WTC11 (cell line): Measurements from ENCODE around the gene ELMOD1. TPM values are rescaled to one million over a fixed set of nuclear protein-coding genes. Genes with fewer than 3 reads are reported as not detected.

Experiments used
- ATAC-seq: fragments of 200-7000 bp; cut with Tn5 transposase; 2 replicates; pipeline ENCODE4 v1.10.0; 2021; ENCODE audit warnings: mild to moderate bottlenecking, moderate library complexity
- CTCF ChIA-PET: fragments of 300-600 bp; sonication (Branson Sonifier 250); formaldehyde crosslinking; loops from one replicate; lab custom pipeline; 2021; ENCODE audit warnings: antibody characterized with exemption; lab: Charles Lee
- POLR2A ChIA-PET: fragments of 350-600 bp; sonication (Branson Sonifier 250); formaldehyde crosslinking; loops from one replicate; lab custom pipeline; 2021; ENCODE audit warnings: antibody characterized with exemption; lab: Charles Lee
- DNase-seq: peaks from one replicate; pipeline ENCODE4 v3.0.0; 2021; ENCODE audit warnings: low spot score
- H3K27ac Mint-ChIP-seq: 2 replicates; pipeline ENCODE4 v1.8.0; 2021; ENCODE audit warnings: mixed read lengths
- H3K27me3 Mint-ChIP-seq: 2 replicates; pipeline ENCODE4 v1.8.0; 2021; ENCODE audit warnings: low read depth, mild to moderate bottlenecking, moderate library complexity, mixed read lengths
- H3K36me3 Mint-ChIP-seq: 2 replicates; pipeline ENCODE4 v1.8.0; 2021; ENCODE audit warnings: mixed read lengths
- H3K4me1 Mint-ChIP-seq: 2 replicates; pipeline ENCODE4 v1.8.0; 2022; ENCODE audit warnings: mixed read lengths
- H3K4me3 Mint-ChIP-seq: 2 replicates; pipeline ENCODE4 v1.8.0; 2021; ENCODE audit warnings: mild to moderate bottlenecking, moderate library complexity, mixed read lengths
- H3K9me3 Mint-ChIP-seq: 2 replicates; pipeline ENCODE4 v1.8.0; 2021; ENCODE audit warnings: mixed read lengths
- ESRRA ChIP-seq: sonication (generic); formaldehyde crosslinking; IDR thresholded peaks from 2 replicates; pipeline ENCODE4 v1.8.1; 2022; ENCODE audit warnings: mild to moderate bottlenecking, missing genetic modification reagents, borderline replicate concordance
- HMGA2 ChIP-seq: fragments of 250-450 bp; sonication (Bioruptor Pico); IDR thresholded peaks from 2 replicates; pipeline ENCODE4 v1.4.0; 2021; ENCODE audit warnings: mild to moderate bottlenecking, moderate library complexity
- KAT7 ChIP-seq: sonication (generic); formaldehyde crosslinking; IDR thresholded peaks from 2 replicates; pipeline ENCODE4 v1.8.1; 2023; ENCODE audit warnings: missing genetic modification reagents, mild to moderate bottlenecking, borderline replicate concordance
- SMAD4 ChIP-seq: sonication (generic); formaldehyde crosslinking; IDR thresholded peaks from 2 replicates; pipeline ENCODE4 v1.8.0; 2022; ENCODE audit warnings: mild to moderate bottlenecking, missing genetic modification reagents
- TEAD4 ChIP-seq: sonication (generic); formaldehyde crosslinking; IDR thresholded peaks from 2 replicates; pipeline ENCODE4 v1.8.0; 2022; ENCODE audit warnings: mild to moderate bottlenecking, missing genetic modification reagents
- TP53 ChIP-seq: sonication (generic); formaldehyde crosslinking; IDR thresholded peaks from 2 replicates; pipeline ENCODE4 v1.8.1; 2023; ENCODE audit warnings: mild to moderate bottlenecking, missing genetic modification reagents
- ZBTB21 ChIP-seq: sonication (generic); formaldehyde crosslinking; IDR thresholded peaks from 2 replicates; pipeline ENCODE4 v1.8.1; 2023; ENCODE audit warnings: mild to moderate bottlenecking, missing genetic modification reagents, borderline replicate concordance
- ZNF396 ChIP-seq: fragments of 250-450 bp; sonication (Bioruptor Pico); IDR thresholded peaks from 2 replicates; pipeline ENCODE4 v1.8.0; 2021; ENCODE audit warnings: mild to moderate bottlenecking, moderate library complexity, borderline replicate concordance
- ZNF416 ChIP-seq: fragments of 250-450 bp; sonication (Bioruptor Pico); IDR thresholded peaks from 2 replicates; pipeline ENCODE4 v1.9.0; 2021; ENCODE audit warnings: mild to moderate bottlenecking, inconsistent platforms
- total RNA-seq: library from RNA; stranded (reverse); gene quantifications from 3 replicates; pipeline ENCODE4 v1.2.3, GENCODE V29; 2021
- TF ChIP-seq, protein P1 (sequence below): fragments of 250-450 bp; sonication (Bioruptor Pico); conservative IDR thresholded peaks from 2 replicates; pipeline ENCODE4 v1.9.0; 2021; ENCODE audit warnings: mild to moderate bottlenecking
- TF ChIP-seq, protein P2 (sequence below): sonication (generic); formaldehyde crosslinking; IDR thresholded peaks from 2 replicates; pipeline ENCODE4 v1.8.1; 2022; ENCODE audit warnings: missing genetic modification reagents, borderline replicate concordance
- TF ChIP-seq, protein P3 (sequence below): fragments of 250-450 bp; sonication (Bioruptor Pico); IDR thresholded peaks from 2 replicates; pipeline ENCODE4 v1.9.0; 2021; ENCODE audit warnings: moderate library complexity, mild to moderate bottlenecking, inconsistent platforms, borderline replicate concordance
- TF ChIP-seq, protein P4 (sequence below): sonication (generic); formaldehyde crosslinking; IDR thresholded peaks from 2 replicates; pipeline ENCODE4 v1.8.0; 2023; ENCODE audit warnings: missing genetic modification reagents, mild to moderate bottlenecking, borderline replicate concordance
- TF ChIP-seq, protein P5 (sequence below): sonication (generic); formaldehyde crosslinking; IDR thresholded peaks from 2 replicates; pipeline ENCODE4 v1.8.1; 2022; ENCODE audit warnings: low read depth, mild to moderate bottlenecking, moderate library complexity, missing genetic modification reagents, borderline replicate concordance
- TF ChIP-seq, protein P6 (sequence below): sonication (generic); formaldehyde crosslinking; IDR thresholded peaks from 2 replicates; pipeline ENCODE4 v1.8.0; 2023; ENCODE audit warnings: missing genetic modification reagents

Gene ELMOD1
- total RNA-seq, 1 experiment from 2014 or later: 2.3 TPM

DNA sequence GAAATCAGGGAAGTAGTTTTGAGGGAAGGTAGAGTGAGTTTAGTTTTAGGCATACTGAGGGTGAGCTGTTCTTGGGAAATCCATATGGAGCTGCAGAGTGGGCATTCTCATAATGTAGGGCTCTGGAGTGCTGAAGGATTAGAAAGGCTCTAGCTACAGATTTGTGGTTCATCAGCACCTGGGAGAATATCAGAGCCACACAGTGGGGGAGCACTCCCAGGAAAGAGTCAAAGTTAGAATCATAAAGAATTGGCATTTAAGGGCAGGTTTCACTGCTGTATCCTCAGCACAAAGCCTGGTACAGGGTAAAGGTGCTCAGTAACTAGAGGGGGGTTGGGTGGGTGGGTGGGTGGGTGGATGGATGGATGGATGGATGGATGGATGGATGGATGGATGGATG lies 68.4 kb downstream of the ELMOD1 start:
- ATAC-seq (peak; percentile 70), DNase-seq (no peak)
- TF ChIP-seq ZBTB21 (CRISPR knock-in tag): no peak
- TF ChIP-seq TEAD4 (CRISPR knock-in tag): no peak
- no peak for TF ChIP-seq KAT7 (CRISPR knock-in tag)
- TF ChIP-seq, protein P1, sequence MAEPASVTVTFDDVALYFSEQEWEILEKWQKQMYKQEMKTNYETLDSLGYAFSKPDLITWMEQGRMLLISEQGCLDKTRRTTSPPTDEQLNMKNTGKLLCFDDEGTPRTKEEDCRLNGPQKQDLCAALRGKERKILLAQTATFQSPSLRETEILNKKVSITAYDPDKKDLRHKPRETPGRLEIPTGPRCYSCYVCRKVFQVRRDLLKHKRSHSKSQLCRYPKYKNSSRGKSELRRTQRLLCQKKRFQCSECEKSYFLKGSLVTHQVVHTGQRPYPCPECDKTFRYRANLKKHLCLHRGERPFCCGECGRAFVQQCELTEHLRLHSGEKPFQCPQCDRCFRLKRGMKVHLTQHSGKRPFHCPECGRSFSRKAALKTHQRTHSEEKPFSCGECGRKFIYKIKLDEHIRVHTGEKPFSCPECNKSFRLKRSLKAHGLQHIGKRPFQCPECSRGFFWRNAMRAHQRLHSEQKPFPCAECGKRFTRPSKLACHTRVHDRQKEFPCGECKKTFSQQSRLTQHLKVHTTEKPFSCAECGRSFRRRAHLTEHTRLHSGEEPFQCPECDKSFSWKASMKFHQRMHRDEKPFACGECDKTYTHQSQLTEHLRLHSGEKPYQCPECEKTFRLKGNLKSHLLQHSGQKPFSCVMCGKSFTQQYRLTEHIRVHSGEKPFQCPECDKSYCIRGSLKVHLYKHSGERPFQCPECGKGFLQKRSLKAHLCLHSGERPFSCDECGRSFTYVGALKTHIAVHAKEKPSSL (CRISPR knock-in tag): no peak
- TF ChIP-seq, protein P2, sequence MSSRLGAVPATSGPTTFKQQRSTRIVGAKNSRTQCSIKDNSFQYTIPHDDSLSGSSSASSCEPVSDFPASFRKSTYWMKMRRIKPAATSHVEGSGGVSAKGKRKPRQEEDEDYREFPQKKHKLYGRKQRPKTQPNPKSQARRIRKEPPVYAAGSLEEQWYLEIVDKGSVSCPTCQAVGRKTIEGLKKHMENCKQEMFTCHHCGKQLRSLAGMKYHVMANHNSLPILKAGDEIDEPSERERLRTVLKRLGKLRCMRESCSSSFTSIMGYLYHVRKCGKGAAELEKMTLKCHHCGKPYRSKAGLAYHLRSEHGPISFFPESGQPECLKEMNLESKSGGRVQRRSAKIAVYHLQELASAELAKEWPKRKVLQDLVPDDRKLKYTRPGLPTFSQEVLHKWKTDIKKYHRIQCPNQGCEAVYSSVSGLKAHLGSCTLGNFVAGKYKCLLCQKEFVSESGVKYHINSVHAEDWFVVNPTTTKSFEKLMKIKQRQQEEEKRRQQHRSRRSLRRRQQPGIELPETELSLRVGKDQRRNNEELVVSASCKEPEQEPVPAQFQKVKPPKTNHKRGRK (CRISPR knock-in tag): no peak
- no peak for TF ChIP-seq ZNF416 (CRISPR knock-in tag)
- TF ChIP-seq ESRRA (CRISPR knock-in tag): no peak
- TF ChIP-seq, protein P3, sequence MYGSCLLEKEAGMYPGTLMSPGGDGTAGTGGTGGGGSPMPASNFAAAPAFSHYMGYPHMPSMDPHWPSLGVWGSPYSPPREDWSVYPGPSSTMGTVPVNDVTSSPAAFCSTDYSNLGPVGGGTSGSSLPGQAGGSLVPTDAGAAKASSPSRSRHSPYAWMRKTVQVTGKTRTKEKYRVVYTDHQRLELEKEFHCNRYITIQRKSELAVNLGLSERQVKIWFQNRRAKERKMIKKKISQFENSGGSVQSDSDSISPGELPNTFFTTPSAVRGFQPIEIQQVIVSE: no peak
- TF ChIP-seq HMGA2 (CRISPR knock-in tag): no peak
- TF ChIP-seq, protein P4, sequence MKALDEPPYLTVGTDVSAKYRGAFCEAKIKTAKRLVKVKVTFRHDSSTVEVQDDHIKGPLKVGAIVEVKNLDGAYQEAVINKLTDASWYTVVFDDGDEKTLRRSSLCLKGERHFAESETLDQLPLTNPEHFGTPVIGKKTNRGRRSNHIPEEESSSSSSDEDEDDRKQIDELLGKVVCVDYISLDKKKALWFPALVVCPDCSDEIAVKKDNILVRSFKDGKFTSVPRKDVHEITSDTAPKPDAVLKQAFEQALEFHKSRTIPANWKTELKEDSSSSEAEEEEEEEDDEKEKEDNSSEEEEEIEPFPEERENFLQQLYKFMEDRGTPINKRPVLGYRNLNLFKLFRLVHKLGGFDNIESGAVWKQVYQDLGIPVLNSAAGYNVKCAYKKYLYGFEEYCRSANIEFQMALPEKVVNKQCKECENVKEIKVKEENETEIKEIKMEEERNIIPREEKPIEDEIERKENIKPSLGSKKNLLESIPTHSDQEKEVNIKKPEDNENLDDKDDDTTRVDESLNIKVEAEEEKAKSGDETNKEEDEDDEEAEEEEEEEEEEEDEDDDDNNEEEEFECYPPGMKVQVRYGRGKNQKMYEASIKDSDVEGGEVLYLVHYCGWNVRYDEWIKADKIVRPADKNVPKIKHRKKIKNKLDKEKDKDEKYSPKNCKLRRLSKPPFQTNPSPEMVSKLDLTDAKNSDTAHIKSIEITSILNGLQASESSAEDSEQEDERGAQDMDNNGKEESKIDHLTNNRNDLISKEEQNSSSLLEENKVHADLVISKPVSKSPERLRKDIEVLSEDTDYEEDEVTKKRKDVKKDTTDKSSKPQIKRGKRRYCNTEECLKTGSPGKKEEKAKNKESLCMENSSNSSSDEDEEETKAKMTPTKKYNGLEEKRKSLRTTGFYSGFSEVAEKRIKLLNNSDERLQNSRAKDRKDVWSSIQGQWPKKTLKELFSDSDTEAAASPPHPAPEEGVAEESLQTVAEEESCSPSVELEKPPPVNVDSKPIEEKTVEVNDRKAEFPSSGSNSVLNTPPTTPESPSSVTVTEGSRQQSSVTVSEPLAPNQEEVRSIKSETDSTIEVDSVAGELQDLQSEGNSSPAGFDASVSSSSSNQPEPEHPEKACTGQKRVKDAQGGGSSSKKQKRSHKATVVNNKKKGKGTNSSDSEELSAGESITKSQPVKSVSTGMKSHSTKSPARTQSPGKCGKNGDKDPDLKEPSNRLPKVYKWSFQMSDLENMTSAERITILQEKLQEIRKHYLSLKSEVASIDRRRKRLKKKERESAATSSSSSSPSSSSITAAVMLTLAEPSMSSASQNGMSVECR: no peak
- H3K27me3 Mint-ChIP-seq: no peaks in the 10 kb centered on the region; the same call in 1 of the 2 replicates
- ChIA-PET CTCF (interaction anchor here (1.1 kb wide), 2 partner anchors 11 to 30 kb away, joined by 4 to 5 read pairs; no protein-coding TSS in a partner anchor), POLR2A (no interaction called here)
- H3K4me1 Mint-ChIP-seq: peaks cover 23% of the 10 kb centered on the region
- H3K4me3 Mint-ChIP-seq: no peak overlapping the region
- H3K36me3 Mint-ChIP-seq: no peaks in the 10 kb centered on the region
- no peak overlapping the region for H3K27ac Mint-ChIP-seq
- H3K9me3 Mint-ChIP-seq: no peaks in the 10 kb centered on the region

DNA sequence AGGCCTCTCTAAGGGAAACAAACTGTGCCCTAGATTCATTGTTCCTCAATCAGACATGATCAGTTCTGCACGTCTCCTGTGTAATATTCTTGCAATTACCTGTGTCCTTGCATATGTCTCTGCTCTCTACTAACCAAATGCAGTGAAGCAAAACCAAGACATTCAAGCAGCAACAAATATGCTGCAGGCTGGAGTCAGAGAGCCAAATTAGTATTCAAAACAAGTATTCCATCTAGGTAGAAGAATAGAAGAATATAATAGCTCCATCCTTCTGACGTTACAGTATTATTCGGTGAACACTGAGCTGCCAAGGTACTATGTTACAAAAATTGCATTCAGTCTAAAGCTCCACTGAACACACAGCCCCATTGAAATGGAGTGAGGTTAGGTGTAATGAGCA lies 69.1 kb downstream of the ELMOD1 start:
- Mint-ChIP-seq H3K27ac (no peak overlapping the region), H3K27me3 (no peaks in the 10 kb centered on the region; the same call in 1 of the 2 replicates), H3K4me3 (no peak overlapping the region), H3K4me1 (peaks cover 23% of the 10 kb centered on the region), H3K9me3 (no peaks in the 10 kb centered on the region), H3K36me3 (no peaks in the 10 kb centered on the region)
- ChIA-PET CTCF (interaction anchor here (0.5 to 1.1 kb wide), 2 partner anchors 29 to 55 kb away, joined by 3 read pairs; no protein-coding TSS in a partner anchor), POLR2A (no interaction called here)
- ATAC-seq (no peak), DNase-seq (no peak)
- TF ChIP-seq, protein P5, sequence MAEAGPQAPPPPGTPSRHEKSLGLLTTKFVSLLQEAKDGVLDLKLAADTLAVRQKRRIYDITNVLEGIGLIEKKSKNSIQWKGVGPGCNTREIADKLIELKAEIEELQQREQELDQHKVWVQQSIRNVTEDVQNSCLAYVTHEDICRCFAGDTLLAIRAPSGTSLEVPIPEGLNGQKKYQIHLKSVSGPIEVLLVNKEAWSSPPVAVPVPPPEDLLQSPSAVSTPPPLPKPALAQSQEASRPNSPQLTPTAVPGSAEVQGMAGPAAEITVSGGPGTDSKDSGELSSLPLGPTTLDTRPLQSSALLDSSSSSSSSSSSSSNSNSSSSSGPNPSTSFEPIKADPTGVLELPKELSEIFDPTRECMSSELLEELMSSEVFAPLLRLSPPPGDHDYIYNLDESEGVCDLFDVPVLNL (CRISPR knock-in tag): no peak
- TF ChIP-seq ZNF396 (CRISPR knock-in tag): no peak
- TF ChIP-seq SMAD4 (CRISPR knock-in tag): no peak
- no peak for TF ChIP-seq TP53
- TF ChIP-seq, protein P6, sequence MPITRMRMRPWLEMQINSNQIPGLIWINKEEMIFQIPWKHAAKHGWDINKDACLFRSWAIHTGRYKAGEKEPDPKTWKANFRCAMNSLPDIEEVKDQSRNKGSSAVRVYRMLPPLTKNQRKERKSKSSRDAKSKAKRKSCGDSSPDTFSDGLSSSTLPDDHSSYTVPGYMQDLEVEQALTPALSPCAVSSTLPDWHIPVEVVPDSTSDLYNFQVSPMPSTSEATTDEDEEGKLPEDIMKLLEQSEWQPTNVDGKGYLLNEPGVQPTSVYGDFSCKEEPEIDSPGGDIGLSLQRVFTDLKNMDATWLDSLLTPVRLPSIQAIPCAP (CRISPR knock-in tag): no peak
